HepG2 (cell line): ENCODE measurements around the gene PSMC3IP. TPM values are rescaled to one million over a fixed set of nuclear protein-coding genes. Genes with fewer than 3 reads are reported as not detected.

Source experiments
- BRD4 ChIP-seq: sonication (generic); formaldehyde crosslinking; IDR thresholded peaks from 2 replicates; pipeline ENCODE4 v1.4.0; 2020; ENCODE audit warnings: missing genetic modification reagents
- FOXP1 ChIP-seq, 2 experiments: fragments of 450-650 bp in 1 of 2; IDR thresholded peaks; 2 replicates each; pipeline ENCODE4 v1.6.1; 2017 to 2018; ENCODE audit warnings: antibody characterized with exemption in 1 of 2
- KLF13 ChIP-seq: sonication (generic); formaldehyde crosslinking; IDR thresholded peaks from 2 replicates; pipeline ENCODE4 v1.4.0; 2020; ENCODE audit warnings: mild to moderate bottlenecking, missing genetic modification reagents
- MXI1 ChIP-seq: IDR thresholded peaks from 3 replicates; pipeline ENCODE4 v1.6.1; 2012; ENCODE audit warnings: low read depth, low read length, inconsistent platforms, borderline replicate concordance
- U2AF2 ChIP-seq: fragments of 200-400 bp; formaldehyde crosslinking; IDR thresholded peaks from 2 replicates; pipeline ENCODE4 v1.6.1; 2017; ENCODE audit warnings: low read depth, mild to moderate bottlenecking, low read length
- ZFP62 ChIP-seq: sonication (generic); formaldehyde crosslinking; IDR thresholded peaks from 2 replicates; pipeline ENCODE4 v1.4.0; 2020; ENCODE audit warnings: missing genetic modification reagents
- ZMYM4 ChIP-seq: sonication (generic); formaldehyde crosslinking; IDR thresholded peaks from 2 replicates; pipeline ENCODE4 v1.8.1; 2023; ENCODE audit warnings: mild to moderate bottlenecking, missing genetic modification reagents
- ZNF138 ChIP-seq: sonication (generic); formaldehyde crosslinking; IDR thresholded peaks from 2 replicates; pipeline ENCODE4 v1.5.0; 2020; ENCODE audit warnings: mild to moderate bottlenecking, low read depth, missing genetic modification reagents
- ZNF142 ChIP-seq: sonication (generic); formaldehyde crosslinking; IDR thresholded peaks from 2 replicates; pipeline ENCODE4 v1.4.0; 2020; ENCODE audit warnings: missing genetic modification reagents
- ZNF253 ChIP-seq: sonication (generic); formaldehyde crosslinking; IDR thresholded peaks from 2 replicates; pipeline ENCODE4 v1.8.0; 2022; ENCODE audit warnings: mild to moderate bottlenecking, missing genetic modification reagents, borderline replicate concordance
- ZNF556 ChIP-seq: sonication (generic); formaldehyde crosslinking; IDR thresholded peaks from 2 replicates; pipeline ENCODE4 v1.4.0; 2020; ENCODE audit warnings: mild to moderate bottlenecking, missing genetic modification reagents, borderline replicate concordance
- ZNF619 ChIP-seq: sonication (generic); formaldehyde crosslinking; IDR thresholded peaks from 2 replicates; pipeline ENCODE4 v1.4.0; 2020; ENCODE audit warnings: mild to moderate bottlenecking, missing genetic modification reagents
- ZSCAN21 ChIP-seq: sonication (generic); formaldehyde crosslinking; IDR thresholded peaks from 2 replicates; pipeline ENCODE4 v1.8.0; 2022; ENCODE audit warnings: mild to moderate bottlenecking, missing genetic modification reagents, moderate library complexity, borderline replicate concordance
- polyA plus RNA-seq, 8 experiments: library from polyadenylated mRNA; depleted of rRNA in 3 of 8; stranded (reverse) in 7 of 8; unstranded in 1 of 8; fragments of >200 nt; fragmentation: Illumina TruSeq in 4 of 8; extraction: Trizol in 4 of 8; gene quantifications; 2 replicates each; pipeline versions ENCODE4 v1.2.1 to v1.2.3, GENCODE V29; 2011 to 2016; ENCODE audit warnings: low read depth in 4 of 8, missing spikeins in 1 of 8, mixed read lengths in 1 of 8; ENCODE audit not compliant: insufficient read depth in 1 of 8
- total RNA-seq, 5 experiments: library from RNA; depleted of rRNA; stranded (reverse); fragments of >200 nt; fragmentation: Illumina TruSeq; extraction: Trizol; gene quantifications; 2 replicates each; pipeline ENCODE4 v1.2.3, GENCODE V29; 2016; ENCODE audit warnings: low read depth in 1 of 5
- TF ChIP-seq, protein P1 (sequence below): sonication (generic); formaldehyde crosslinking; IDR thresholded peaks from 2 replicates; pipeline ENCODE4 v1.4.0; 2020; ENCODE audit warnings: missing genetic modification reagents, borderline replicate concordance
- TF ChIP-seq, protein P2 (sequence below): sonication (generic); formaldehyde crosslinking; IDR thresholded peaks from 2 replicates; pipeline ENCODE4 v1.8.0; 2022; ENCODE audit warnings: mild to moderate bottlenecking, missing genetic modification reagents, moderate library complexity
- TF ChIP-seq, protein P3 (sequence below): sonication (generic); formaldehyde crosslinking; IDR thresholded peaks from 2 replicates; pipeline ENCODE4 v1.4.0; 2020; ENCODE audit warnings: missing genetic modification reagents

The PSMC3IP gene
- total and polyA plus RNA-seq, 2 of the 13 experiments (the other 11 are each of a cell fraction or from before 2014, with no cell fraction given) = 6.5 to 22.4 TPM

DNA sequence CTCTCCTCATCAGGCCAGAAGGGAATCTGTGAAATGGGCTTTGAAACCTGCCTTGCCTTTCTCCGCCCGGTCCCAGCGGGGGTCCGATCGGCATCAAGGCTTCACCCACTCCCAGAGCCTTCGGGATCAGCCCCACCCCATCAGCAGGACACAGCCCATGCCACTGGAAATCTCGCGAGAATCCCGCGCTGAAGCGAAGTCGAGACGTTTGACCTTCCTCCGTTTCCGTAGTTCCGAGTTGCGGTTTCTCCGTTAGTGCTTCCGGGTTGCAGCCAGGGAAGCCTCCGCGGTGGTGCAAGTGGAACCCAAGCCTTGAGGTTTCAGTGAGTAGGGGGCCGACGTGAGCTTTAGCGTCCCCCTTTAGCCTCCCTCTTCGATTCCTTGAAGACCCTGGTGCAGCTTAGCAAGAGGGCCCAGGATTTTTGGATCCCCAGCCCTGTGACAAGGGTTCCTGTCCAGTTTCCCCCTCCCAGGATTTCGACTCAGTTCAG, 15.6 kb downstream of the PSMC3IP start, which contains the start of gene COASY (continued):
- TF ChIP-seq ZNF619 (CRISPR knock-in tag) (peak; percentile 79; the same call in 1 of the 2 replicates), BRD4 (CRISPR knock-in tag) (no peak), U2AF2 (no peak), ZNF142 (CRISPR knock-in tag) (no peak), KLF13 (CRISPR knock-in tag) (no peak), ZNF138 (CRISPR knock-in tag) (no peak; the same call in 1 of the 2 replicates), ZSCAN21 (CRISPR knock-in tag) (0 out of 2 replicates have a peak, but pooled peaks have one; percentile 43), ZFP62 (CRISPR knock-in tag) (no peak), FOXP1 (IDR thresholded peaks at IDR 0.05) (no peak), FOXP1 (CRISPR knock-in tag; IDR thresholded peaks at IDR 0.05) (peak; percentile 37; the same call in 1 of the 2 replicates), MXI1 (peak; percentile 93; the same call in 2 of the 3 replicates), ZNF556 (CRISPR knock-in tag) (peak; percentile 66), ZNF253 (CRISPR knock-in tag) (no peak), ZMYM4 (CRISPR knock-in tag) (peak; percentile 95)
- TF ChIP-seq, protein P1, sequence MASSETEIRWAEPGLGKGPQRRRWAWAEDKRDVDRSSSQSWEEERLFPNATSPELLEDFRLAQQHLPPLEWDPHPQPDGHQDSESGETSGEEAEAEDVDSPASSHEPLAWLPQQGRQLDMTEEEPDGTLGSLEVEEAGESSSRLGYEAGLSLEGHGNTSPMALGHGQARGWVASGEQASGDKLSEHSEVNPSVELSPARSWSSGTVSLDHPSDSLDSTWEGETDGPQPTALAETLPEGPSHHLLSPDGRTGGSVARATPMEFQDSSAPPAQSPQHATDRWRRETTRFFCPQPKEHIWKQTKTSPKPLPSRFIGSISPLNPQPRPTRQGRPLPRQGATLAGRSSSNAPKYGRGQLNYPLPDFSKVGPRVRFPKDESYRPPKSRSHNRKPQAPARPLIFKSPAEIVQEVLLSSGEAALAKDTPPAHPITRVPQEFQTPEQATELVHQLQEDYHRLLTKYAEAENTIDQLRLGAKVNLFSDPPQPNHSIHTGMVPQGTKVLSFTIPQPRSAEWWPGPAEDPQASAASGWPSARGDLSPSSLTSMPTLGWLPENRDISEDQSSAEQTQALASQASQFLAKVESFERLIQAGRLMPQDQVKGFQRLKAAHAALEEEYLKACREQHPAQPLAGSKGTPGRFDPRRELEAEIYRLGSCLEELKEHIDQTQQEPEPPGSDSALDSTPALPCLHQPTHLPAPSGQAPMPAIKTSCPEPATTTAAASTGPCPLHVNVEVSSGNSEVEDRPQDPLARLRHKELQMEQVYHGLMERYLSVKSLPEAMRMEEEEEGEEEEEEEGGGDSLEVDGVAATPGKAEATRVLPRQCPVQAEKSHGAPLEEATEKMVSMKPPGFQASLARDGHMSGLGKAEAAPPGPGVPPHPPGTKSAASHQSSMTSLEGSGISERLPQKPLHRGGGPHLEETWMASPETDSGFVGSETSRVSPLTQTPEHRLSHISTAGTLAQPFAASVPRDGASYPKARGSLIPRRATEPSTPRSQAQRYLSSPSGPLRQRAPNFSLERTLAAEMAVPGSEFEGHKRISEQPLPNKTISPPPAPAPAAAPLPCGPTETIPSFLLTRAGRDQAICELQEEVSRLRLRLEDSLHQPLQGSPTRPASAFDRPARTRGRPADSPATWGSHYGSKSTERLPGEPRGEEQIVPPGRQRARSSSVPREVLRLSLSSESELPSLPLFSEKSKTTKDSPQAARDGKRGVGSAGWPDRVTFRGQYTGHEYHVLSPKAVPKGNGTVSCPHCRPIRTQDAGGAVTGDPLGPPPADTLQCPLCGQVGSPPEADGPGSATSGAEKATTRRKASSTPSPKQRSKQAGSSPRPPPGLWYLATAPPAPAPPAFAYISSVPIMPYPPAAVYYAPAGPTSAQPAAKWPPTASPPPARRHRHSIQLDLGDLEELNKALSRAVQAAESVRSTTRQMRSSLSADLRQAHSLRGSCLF = peak; percentile 39; the same call in 1 of the 2 replicates
- TF ChIP-seq, protein P2, sequence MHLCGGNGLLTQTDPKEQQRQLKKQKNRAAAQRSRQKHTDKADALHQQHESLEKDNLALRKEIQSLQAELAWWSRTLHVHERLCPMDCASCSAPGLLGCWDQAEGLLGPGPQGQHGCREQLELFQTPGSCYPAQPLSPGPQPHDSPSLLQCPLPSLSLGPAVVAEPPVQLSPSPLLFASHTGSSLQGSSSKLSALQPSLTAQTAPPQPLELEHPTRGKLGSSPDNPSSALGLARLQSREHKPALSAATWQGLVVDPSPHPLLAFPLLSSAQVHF (CRISPR knock-in tag) = peak; percentile 58; the same call in 1 of the 2 replicates
- TF ChIP-seq, protein P3, sequence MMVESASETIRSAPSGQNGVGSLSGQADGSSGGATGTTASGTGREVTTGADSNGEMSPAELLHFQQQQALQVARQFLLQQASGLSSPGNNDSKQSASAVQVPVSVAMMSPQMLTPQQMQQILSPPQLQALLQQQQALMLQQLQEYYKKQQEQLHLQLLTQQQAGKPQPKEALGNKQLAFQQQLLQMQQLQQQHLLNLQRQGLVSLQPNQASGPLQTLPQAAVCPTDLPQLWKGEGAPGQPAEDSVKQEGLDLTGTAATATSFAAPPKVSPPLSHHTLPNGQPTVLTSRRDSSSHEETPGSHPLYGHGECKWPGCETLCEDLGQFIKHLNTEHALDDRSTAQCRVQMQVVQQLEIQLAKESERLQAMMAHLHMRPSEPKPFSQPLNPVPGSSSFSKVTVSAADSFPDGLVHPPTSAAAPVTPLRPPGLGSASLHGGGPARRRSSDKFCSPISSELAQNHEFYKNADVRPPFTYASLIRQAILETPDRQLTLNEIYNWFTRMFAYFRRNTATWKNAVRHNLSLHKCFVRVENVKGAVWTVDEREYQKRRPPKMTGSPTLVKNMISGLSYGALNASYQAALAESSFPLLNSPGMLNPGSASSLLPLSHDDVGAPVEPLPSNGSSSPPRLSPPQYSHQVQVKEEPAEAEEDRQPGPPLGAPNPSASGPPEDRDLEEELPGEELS = peak; percentile 78
